ENCODE measurements around the gene TRPC4. TPM values are rescaled to one million over a fixed set of nuclear protein-coding genes. Genes with fewer than 3 reads are reported as not detected.

TRPC4 gene
- total RNA-seq, 1 donor from 2014 or later: 8.1 TPM

DNA sequence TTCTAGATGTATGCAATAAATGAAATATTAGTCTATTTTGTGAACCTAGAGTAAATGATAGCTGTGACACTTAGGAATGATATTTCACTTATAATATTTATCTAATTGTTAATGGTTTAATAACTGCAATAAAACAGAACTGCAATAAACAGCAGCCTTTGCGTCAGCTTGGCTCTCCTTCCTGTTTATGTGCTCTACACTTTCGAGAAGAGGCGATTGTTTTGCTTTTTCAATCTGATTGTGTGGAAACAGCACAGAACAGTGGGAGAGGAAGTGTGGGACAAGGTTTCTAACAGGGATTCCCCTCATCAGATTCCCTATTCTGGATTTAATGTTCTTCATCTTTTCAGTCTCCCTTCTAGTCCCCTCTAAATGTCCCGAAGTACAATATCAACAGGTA, 17.3 kb upstream of the TRPC4 start:
- no peaks in the 10 kb centered on the region for H3K27me3 ChIP-seq
- TF ChIP-seq, protein P1, sequence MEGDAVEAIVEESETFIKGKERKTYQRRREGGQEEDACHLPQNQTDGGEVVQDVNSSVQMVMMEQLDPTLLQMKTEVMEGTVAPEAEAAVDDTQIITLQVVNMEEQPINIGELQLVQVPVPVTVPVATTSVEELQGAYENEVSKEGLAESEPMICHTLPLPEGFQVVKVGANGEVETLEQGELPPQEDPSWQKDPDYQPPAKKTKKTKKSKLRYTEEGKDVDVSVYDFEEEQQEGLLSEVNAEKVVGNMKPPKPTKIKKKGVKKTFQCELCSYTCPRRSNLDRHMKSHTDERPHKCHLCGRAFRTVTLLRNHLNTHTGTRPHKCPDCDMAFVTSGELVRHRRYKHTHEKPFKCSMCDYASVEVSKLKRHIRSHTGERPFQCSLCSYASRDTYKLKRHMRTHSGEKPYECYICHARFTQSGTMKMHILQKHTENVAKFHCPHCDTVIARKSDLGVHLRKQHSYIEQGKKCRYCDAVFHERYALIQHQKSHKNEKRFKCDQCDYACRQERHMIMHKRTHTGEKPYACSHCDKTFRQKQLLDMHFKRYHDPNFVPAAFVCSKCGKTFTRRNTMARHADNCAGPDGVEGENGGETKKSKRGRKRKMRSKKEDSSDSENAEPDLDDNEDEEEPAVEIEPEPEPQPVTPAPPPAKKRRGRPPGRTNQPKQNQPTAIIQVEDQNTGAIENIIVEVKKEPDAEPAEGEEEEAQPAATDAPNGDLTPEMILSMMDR (IDR thresholded peaks at IDR 0.05): no peak
- H3K4me3 ChIP-seq: no peak overlapping the region
- intact Hi-C loops (cut with DNase I): loop anchor here (10.0 kb wide), 1 partner anchor 242 kb away; no protein-coding TSS in a partner anchor
- no peak overlapping the region for H3K27ac ChIP-seq
- no peak for DNase-seq (ENCODE audit: low spot score in 2 of 2)
- H3K36me3 ChIP-seq: no peaks in the 10 kb centered on the region
- H3K4me1 ChIP-seq: peaks cover 0 to 3% of the 10 kb centered on the region in 2 donors
- H3K9me3 ChIP-seq: no peaks in the 10 kb centered on the region

DNA sequence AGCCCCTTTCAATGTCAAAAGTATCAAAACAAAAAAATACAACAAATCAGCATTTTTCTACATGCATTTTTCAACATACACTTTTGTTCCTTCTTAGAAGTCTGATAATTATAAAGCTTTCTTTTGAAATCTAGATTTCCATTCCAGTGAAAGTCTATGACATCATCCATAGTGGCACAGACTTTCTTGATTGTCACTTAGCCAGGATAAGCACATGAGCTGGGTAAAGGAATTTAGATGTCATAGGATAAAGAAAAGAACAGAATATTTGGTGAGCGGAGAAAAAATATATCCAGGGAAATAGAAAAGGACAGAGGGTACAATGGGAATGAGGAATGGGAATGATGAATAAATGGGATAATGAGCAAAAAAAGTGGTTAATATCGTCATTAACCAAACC, 15.1 kb upstream of the TRPC4 start:
- H3K27me3 ChIP-seq: no peaks in the 10 kb centered on the region
- TF ChIP-seq, protein P1 (IDR thresholded peaks at IDR 0.05): no peak
- H3K9me3 ChIP-seq: no peaks in the 10 kb centered on the region
- no peak for DNase-seq (ENCODE audit: low spot score in 2 of 2)
- no peak overlapping the region for H3K27ac ChIP-seq
- H3K36me3 ChIP-seq: no peaks in the 10 kb centered on the region
- H3K4me3 ChIP-seq: no peak overlapping the region
- intact Hi-C loops (cut with DNase I): loop anchor here (10.0 kb wide), 1 partner anchor 240 kb away; no protein-coding TSS in a partner anchor
- peaks cover 0 to 3% of the 10 kb centered on the region in 2 donors for H3K4me1 ChIP-seq

- H3K4me1 ChIP-seq: peaks cover 0 to 3% of the 10 kb centered on the region in 2 donors
- H3K36me3 ChIP-seq: no peaks in the 10 kb centered on the region
- no peak overlapping the region for H3K4me3 ChIP-seq
- intact Hi-C loops (cut with DNase I): loop anchor here (10.0 kb wide), 1 partner anchor 239 kb away; no protein-coding TSS in a partner anchor
- no peaks in the 10 kb centered on the region for H3K9me3 ChIP-seq
- H3K27me3 ChIP-seq: no peaks in the 10 kb centered on the region
- no peak overlapping the region for H3K27ac ChIP-seq
- no peak for DNase-seq (ENCODE audit: low spot score in 2 of 2)
- TF ChIP-seq, protein P1 (IDR thresholded peaks at IDR 0.05): no peak
Observed at GRCh38 chr13:37884026-37884425, 14.5 kb upstream of the TRPC4 start.

GRCh38 chr13:37878921-37879320, 9.3 kb upstream of the TRPC4 start:
- TF ChIP-seq, protein P1 (IDR thresholded peaks at IDR 0.05): no peak
- no peaks in the 10 kb centered on the region for H3K4me1 ChIP-seq
- H3K9me3 ChIP-seq: no peaks in the 10 kb centered on the region
- no peaks in the 10 kb centered on the region for H3K27me3 ChIP-seq
- H3K4me3 ChIP-seq: no peak overlapping the region
- intact Hi-C loops (cut with DNase I): loop anchor here (10.0 kb wide), 1 partner anchor 476 kb away; no protein-coding TSS in a partner anchor
- H3K36me3 ChIP-seq: no peaks in the 10 kb centered on the region
- no peak overlapping the region for H3K27ac ChIP-seq
- DNase-seq (ENCODE audit: low spot score in 2 of 2): no peak

GRCh38 chr13:37878496-37878895, 8.9 kb upstream of the TRPC4 start:
- H3K9me3 ChIP-seq: no peaks in the 10 kb centered on the region
- TF ChIP-seq, protein P1 (IDR thresholded peaks at IDR 0.05): no peak
- no peak overlapping the region for H3K4me3 ChIP-seq
- intact Hi-C loops (cut with DNase I): loop anchor here (10.0 kb wide), 1 partner anchor 476 kb away; no protein-coding TSS in a partner anchor
- H3K4me1 ChIP-seq: no peaks in the 10 kb centered on the region
- H3K36me3 ChIP-seq: no peaks in the 10 kb centered on the region
- no peak overlapping the region for H3K27ac ChIP-seq
- no peak for DNase-seq (ENCODE audit: low spot score in 2 of 2)
- H3K27me3 ChIP-seq: no peaks in the 10 kb centered on the region
